NCI-H2029 treated with DMSO at 0.1 percent for 48 hours (cell line): ENCODE results near the gene PDE5A.
A peak's percentile ranks its signal among the peaks of the same experiment; 100 is the strongest.

Experiments
- DNase-seq: peaks from one replicate; lab custom pipeline; 2025; lab: John Stamatoyannopoulos, UW

Gene PDE5A

DNA sequence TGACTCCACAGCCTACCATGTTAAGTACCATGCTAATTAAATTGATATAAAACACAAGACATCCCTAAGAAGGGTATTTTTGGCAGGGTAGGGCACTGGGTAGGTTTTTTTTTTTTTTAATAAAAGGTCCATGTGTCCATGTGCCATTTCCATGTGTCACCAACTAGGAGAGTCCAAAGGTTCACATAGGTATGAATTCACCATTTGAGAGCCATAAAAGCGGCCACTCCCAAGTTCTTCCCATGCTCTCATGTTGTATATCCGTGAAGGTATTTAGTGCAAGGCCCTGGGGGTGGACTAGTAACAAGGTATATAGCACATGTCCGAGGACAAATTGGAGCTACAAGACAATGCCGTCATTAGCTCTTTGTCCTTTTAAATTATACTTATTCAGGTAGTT is 107.3 kb downstream of the PDE5A start:
- no peak for DNase-seq

GRCh38 chr4:119518915-119519410 is 109.6 kb downstream of the PDE5A start:
- no peak for DNase-seq

DNA sequence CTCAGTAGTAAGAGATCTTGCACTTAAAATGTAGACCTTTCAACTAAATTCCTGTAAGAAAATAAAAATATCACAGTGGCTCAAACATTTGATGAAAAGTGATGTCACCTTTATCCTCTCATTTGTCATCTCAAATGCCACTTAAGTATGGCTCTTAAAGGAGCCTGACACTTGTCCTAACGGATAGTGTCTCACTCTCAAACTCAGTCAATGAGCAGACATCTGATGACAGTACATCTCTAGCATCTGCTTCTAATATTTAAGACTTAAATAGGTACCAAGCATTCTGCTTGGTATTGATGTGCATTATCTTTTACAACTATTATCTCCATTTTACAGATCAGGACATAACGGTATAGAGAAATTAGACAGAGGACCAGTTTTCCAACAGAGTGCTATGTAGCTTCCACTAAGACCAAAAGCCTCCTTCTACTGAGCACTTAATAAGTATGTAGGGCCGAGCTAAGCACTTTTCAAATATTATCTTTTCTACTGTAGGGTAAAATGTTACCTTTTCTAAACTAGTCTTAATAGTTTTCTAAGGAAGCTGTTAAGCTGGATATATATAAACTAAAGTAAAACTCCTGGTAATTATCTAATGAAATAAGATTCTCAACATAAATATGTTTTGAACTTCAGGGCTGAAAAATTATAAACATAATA is 110.2 kb downstream of the PDE5A start:
- no peak for DNase-seq

- DNase-seq, result no peak
These were observed 111.0 kb downstream of the PDE5A start for GRCh38 chr4:119517361-119518229.

- no peak for DNase-seq
These were observed 116.2 kb downstream of the PDE5A start for GRCh38 chr4:119512398-119512797.

DNA sequence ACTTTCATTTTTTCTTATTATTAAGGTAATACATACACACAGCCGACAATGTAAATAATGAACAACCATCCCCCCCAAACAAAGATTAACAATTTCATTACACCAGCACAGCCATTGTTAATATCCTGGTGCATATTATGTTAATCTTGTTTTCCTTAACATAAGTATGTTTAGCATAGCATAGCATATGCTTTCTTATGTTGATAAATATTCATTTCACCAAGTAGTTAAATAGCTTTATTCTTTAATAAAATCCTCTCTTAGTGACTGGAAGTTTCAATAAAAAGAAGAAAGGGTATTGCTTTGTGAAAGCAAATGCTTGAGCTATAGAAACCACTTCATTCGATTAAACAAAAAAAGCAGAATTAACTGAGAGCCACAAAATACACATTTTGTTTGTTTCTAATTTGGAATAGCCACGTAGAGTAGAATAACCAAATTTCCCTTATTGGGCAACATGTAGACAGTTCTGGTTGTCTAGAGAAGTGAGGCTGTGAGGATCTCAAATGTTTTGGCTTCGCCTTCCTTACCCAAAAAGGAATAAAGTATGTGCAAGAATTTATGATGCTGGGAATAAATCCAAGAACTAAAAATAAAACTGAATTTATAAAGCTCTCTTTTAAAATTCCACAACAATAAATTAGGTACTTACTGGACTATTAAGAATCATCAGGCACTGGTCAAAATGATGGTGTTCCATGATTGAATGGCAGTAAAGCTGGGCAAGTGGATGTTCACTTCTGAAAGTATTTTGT is 118.0 kb downstream of the PDE5A start:
- DNase-seq, result no peak

GRCh38 chr4:119508281-119508680 is 120.3 kb downstream of the PDE5A start:
- no peak for DNase-seq

- no peak for DNase-seq
These were observed 121.8 kb downstream of the PDE5A start for GRCh38 chr4:119506806-119507205.

GRCh38 chr4:119504616-119505015 is 124.0 kb downstream of the PDE5A start:
- DNase-seq, result no peak

- DNase-seq, result no peak
These were observed 126.9 kb downstream of the PDE5A start for GRCh38 chr4:119501740-119502139.

DNA sequence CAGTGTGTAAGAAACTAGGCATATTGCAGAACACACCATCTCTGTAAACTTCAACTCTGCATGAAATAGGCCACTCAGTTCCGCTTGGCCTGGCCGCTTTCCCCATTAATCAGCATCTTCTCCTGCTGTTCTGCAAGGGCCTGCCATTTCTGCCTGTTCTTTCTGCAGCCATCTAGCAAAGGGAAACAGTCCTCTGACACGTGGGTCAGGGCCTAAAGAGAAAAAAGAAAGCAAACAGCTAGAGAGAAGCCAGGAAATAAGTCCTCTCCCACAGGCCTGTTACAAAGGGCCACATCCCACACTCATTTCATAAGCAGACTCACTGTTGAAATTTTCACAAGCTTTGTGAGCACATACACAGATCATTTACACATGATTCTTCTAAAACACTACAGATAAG is 130.1 kb downstream of the PDE5A start:
- peak; percentile 16 for DNase-seq

- DNase-seq, result no peak
These were observed 134.7 kb downstream of the PDE5A start for GRCh38 chr4:119493886-119494285.

DNA sequence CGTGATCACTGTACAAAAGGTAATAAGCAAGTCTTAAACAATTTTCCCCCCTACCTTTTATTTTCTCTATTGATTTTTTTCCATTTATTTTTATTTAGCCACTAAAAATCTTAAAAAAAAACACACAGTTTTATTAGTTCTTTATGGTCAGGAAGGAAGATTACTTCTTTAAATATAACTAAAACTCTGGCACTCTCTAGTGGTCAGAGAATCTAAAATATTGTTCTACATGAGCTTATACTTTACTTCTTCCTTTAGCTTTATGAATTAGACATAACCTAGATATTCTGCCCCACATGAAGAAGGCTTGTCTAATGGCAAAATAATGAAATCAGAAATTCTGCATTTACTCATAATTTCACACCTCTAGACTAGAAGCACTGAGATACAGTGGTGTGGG is 135.2 kb downstream of the PDE5A start:
- no peak for DNase-seq

DNA sequence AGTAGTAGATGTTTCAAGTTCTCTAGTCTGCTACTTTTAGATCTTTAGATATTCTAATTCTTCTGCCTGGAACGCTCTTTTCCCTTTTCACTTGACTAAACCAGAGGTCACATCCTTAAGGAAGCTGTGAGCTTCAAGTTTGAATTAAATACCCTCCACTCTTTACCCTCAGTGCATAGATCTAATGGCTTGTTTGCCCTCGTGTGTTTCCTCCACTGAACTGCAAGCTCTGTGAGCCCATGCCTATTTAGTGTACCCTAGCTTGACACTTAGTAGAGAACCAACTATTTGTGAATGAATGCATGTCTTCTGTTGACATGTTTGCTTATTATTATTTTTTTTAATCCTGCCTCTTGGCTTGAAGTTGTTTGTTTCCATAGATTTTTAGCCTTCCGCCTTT is 138.3 kb downstream of the PDE5A start:
- DNase-seq, result no peak

DNA sequence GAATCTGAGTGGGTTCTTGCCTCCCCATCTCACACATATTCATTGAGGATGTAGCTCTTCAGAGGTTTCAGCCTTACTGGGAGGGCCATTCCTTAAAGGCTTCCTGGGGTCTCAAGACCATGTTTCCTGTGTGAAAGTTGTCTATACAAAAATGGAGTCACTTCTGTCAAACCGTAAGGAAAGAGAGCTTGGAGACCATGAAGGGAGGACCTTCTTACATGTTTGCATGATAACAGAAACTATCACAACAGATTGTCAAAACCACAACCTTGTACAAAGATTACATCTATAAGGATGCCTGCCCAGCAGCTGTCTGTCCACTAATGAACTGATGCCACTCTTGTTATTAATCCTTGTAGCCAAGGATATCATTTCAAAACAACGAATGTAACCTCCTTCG is 139.3 kb downstream of the PDE5A start:
- DNase-seq, result no peak

- DNase-seq, result no peak
These were observed 148.3 kb downstream of the PDE5A start for GRCh38 chr4:119480331-119480730.

DNA sequence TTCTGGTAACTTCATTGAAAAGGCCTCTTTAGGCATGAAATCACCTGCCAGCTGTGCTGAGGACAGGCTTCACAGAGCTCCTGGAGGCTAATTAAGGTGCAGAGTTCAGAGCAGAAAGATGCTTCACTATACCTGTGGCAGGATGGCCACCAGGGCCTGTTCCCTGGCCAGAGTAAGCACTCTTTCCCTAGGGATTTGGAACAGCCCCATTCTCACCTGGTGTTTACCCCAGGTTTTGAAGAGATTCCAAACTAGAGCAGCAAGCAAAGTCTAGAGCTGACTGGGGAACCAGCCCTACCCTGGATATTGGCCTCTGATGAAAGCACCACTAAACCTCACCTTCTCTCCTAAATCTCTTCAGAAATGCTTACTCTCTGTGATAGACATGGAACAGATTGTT is 148.8 kb downstream of the PDE5A start:
- no peak for DNase-seq

DNA sequence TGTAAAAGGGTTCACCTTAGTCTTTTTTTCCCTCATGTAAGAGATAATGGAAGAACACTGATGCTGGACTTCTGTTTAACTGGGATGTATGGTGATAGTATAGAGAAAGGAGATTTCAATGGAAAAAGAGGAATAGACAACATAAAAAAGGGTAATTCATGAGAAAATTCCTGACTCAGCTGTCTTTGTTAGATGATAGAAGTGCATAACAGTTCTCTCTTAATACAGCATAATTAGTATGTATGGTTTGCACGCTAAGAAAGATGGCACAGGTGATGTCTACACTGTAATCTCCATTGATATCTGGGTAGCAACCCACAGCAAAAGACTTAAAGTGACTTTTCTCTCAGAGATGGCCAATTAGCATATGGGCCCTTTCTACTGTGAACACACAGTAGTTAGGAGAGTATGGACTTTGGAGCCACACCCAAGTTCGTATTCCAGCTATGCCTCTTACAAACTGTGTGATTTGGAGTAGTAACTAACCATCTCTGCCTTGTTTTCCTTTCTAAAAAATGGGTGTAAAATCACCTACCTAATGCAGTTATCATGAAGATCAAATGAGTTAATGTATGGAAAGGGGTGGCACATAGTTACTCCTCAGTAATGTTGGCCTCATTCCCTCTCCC is 149.3 kb downstream of the PDE5A start:
- DNase-seq, result no peak

DNA sequence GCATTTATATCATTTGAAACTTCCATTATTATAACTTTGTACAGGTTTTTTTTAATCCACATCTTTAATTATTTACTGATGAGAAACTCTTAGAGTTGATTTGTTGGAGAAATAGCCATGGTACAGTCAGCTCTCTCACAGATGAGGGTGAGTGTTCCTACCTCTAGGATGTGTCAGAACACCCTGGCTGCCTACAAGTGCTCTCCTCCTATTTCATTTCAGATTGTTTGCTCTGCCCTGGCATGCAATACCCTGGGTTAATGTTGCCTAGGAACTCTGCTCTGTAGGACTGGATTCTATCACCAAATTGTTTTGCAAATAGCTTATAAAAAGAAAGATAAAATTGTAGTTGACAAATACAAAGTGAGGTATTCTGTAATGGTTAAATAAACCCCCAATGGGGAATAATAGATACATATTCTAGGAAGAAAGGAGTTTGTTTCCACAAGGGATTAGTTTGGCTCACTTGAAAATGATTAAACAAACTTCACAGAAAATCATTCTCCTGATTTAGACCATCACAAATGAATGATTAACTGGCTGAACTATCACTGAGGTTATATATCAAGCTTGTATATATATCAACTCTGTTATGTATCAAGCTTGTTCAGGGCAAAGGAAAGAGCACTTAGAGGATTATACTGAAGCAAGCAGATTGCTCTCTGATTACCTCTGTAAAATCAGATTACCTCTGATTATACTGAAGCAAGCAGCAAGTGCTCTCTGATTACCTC is 150.0 kb downstream of the PDE5A start:
- no peak for DNase-seq

GRCh38 chr4:119477412-119478053 is 151.1 kb downstream of the PDE5A start:
- no peak for DNase-seq

DNA sequence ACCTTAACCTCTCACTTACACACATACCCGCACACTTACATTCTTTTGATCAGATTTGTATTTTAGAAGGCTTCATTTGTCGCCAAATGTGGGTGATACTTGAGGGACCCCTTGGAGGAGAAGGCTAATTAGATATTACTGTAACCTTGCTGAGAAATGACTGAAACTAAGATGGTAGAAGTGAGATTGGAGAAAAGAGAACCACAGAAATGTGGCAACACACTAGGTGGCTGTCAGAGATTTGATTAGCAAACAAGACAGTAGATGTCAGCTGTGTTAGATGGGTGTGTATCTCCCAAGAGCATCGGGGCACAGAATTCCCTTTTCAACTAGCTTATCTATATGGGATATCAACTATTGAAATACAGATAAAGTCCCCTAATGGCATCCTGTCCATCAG is 157.3 kb downstream of the PDE5A start:
- no peak for DNase-seq
